DMS153 treated with DMSO at 0.1 percent for 48 hours (cell line): ENCODE results near the gene MYCBP2.

Experiments
- DNase-seq: peaks from one replicate; lab custom pipeline; 2025; ENCODE audit not compliant: unreplicated experiment; lab: John Stamatoyannopoulos, UW

MYCBP2 gene

DNA sequence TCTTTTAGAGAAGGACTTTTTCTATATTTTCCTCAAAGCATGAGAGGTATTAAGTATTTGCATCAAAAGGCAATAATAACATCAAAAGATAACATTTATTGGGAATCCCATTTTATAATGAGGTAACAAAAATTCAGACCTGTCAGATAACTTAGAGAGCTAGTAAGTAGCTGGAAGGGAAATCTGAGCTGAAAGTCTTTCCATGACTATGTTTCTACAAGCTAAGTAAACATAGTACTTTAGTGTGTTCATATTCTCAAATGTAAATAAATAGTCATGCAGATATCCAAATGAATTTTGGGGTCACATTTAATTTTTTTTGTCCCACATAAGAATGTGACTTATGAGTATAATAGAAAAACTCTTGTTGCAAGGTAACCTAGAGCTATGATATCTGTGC lies 212.6 kb downstream of the MYCBP2 start:
- DNase-seq = no peak

- no peak for DNase-seq
Observed at GRCh38 chr13:77113496-77113895, 213.4 kb downstream of the MYCBP2 start.

DNA sequence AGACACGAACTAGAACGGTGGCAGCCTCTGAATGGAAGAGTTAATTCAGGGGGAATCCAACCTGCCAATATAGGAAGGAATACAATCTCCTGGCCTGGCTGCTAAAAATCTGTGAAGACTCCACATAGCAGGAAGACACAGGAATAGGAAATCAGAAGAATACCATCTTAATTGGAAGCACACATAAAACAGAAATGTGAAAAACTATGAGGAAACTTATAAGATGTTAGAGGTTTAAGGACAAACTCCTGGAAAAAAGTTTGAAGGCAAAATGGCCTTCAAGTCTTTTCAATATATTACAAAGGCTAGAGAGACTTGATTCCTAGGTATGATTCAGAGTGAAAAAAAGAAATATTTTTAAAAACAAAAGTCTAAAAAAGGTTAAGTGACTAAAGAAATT lies 221.8 kb downstream of the MYCBP2 start:
- DNase-seq = no peak

- no peak for DNase-seq
Observed at GRCh38 chr13:77099415-77099814, 227.5 kb downstream of the MYCBP2 start.

- DNase-seq = no peak
Observed at GRCh38 chr13:77095288-77095687, 231.6 kb downstream of the MYCBP2 start.

GRCh38 chr13:77094773-77095172 lies 232.1 kb downstream of the MYCBP2 start:
- no peak for DNase-seq

GRCh38 chr13:77093735-77094134 lies 233.2 kb downstream of the MYCBP2 start:
- no peak for DNase-seq

DNA sequence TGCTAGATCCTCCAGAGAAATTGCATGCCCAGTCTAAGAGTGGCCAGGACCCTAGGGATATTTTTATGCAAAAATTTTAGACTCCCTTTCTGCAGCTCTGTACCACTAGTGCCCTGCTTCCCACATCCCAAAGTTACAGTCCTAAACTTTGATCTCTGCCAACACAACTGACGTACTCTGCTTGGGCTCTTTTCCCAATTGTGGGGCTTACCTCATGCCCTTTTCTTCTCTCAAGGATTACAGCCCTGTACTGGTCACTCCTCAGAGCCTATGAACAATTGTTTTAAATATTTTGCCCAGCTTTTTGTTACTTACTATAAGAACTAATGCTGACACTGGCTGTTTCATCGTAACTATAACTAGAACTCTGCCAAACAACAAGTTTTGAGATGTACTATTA lies 242.1 kb downstream of the MYCBP2 start:
- no peak for DNase-seq

DNA sequence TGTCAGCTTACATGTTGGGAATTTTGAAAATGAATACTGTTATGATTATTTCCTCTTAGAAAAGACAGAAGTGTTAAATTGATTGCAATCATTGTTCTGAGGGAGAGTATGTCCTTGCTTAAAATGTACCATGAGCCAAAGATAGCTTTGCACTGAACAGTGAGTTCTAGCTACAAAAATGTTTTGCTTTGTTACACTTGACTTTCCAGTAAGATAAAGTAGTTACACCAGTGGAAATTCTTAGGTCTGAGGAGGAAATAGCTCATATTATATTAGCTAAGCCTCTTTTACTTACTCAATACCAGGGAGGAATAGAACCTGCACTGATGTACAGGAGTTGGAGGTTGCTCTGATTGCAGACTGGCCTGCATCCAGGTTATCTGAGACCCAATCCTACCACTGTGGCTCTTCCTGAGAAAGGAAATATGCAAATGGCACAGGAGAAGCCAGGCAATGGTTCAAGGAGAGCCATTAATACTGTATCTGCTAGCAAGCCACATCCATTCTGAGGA lies 246.9 kb downstream of the MYCBP2 start:
- DNase-seq = no peak

- DNase-seq = no peak
Observed at GRCh38 chr13:77067519-77067918, 259.4 kb downstream of the MYCBP2 start.

- DNase-seq = no peak
Observed at GRCh38 chr13:77065461-77066147, 261.3 kb downstream of the MYCBP2 start.

GRCh38 chr13:77062097-77062496 lies 264.8 kb downstream of the MYCBP2 start:
- DNase-seq = no peak

- no peak for DNase-seq
Observed at GRCh38 chr13:77061362-77061761, 265.5 kb downstream of the MYCBP2 start.

GRCh38 chr13:77056886-77057285 lies 270.0 kb downstream of the MYCBP2 start:
- no peak for DNase-seq

- no peak for DNase-seq
Observed at GRCh38 chr13:77056382-77056781, 270.5 kb downstream of the MYCBP2 start.

DNA sequence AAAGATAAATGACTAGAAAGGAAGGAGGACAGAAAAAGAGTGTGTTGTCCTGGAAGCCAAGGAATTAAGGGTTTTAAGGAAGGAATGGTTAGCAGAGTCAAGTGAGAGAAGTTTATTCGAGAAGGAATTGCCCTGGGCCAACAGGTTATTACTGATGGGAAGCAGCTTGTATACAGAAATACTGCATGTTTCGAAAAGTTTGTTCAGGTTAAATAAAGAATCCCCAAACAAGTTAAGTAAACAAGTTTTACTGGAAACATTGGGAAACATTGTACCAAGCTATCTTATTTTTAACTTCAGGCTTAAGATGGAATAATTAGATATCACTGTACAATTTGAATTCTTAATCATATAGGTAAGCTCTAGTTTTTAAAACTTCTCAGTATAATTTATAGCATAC lies 271.7 kb downstream of the MYCBP2 start:
- DNase-seq = no peak

DNA sequence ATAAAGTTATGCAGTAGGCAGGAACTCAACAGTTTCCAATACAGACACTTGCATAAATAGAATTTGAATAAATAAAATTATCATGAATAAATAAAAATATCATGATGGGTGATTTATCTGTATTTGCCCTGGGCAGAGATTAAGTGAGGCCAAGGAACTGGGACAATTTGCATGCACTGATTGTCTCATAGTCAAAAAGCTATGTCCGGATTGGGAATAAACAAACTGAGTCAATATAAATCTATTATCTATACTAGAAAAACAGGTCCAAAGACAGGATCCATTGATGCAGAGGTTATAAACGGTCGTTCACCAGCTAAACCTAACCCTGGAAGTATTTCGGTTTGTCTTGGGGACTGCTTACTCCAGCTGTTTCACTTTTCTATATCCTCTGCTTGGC lies 273.7 kb downstream of the MYCBP2 start:
- DNase-seq = no peak

- no peak for DNase-seq
Observed at GRCh38 chr13:77048681-77049080, 278.2 kb downstream of the MYCBP2 start.

DNA sequence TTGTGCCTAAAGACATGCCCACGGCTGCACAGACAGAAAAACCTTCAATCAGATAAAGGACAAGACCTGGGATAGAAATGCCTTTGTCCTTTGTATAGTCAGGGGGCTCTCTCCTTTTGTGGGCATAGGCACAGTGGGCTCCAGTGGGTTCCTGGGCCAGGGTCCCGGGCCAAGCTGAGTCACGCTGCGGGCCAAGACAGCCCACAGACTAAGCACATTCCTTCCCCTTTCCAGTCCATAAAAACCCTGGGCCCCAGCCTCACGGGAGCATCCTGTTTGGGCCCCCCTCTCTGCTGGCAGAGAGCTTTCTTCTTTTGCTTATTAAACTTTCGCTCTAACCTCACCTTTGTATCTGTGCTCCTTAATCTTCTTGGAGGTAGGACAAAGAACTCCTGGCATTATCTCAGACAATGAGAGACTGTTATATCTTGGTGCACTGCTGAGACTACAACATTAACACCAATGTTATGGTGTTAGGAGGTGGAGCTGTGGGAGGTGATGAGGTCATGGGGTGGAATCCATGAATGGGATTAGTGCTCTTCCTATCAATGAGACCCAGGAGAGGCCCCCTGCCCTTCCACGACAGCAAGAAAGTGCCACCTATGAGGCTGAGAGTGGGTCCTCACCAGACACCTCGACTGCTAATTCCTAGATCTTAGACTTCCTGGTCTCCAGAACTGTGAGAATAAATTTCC lies 279.1 kb downstream of the MYCBP2 start:
- no peak for DNase-seq

DNA sequence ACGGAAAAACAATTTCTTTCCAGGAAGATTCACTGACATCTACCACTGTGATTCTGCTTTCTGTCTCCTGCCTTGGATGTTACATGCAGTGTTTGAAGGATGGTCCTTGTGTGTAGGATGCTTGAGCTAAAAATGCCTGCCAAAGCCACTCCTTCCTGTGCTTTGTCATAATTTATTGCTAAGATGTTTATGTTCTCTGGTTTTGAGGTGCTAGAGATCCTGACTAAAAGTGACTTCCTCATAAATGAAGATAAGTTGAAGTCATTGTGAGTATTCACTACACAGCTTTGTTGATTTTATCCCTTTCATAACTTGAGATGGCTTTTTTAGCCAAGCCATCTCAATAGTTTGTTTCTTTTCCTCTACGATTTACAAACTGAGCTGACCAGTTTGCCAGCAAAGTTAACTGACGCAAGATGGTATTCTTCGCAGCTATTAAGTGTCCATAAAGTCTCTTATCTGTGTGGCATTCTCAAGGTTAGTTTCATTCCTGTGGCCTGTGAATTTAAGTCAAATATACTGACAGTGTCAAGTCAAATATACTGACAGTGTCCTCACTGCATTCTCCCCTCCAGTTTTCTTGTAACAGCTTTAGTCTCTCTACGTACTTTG lies 284.2 kb downstream of the MYCBP2 start:
- DNase-seq = no peak

DNA sequence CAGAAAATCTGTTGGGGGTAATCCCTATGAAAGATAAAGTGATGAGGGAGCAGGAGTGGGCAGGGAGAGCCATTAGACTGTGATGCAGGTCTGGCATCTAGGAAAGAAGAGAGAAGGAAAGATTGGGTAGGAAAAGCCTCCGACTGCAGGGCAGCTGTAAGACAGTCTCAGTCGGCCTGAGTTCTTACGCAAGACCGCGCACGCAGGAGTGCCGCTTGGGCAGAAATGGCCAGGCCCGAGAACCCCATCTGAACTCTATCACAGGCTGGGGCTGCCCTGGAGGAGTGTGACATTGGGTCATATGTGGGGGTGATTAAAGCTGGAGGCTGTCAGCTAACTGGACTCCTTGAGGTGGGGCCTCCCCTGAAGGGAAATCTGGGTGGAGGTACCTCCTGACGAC lies 286.1 kb downstream of the MYCBP2 start:
- no peak for DNase-seq

DNA sequence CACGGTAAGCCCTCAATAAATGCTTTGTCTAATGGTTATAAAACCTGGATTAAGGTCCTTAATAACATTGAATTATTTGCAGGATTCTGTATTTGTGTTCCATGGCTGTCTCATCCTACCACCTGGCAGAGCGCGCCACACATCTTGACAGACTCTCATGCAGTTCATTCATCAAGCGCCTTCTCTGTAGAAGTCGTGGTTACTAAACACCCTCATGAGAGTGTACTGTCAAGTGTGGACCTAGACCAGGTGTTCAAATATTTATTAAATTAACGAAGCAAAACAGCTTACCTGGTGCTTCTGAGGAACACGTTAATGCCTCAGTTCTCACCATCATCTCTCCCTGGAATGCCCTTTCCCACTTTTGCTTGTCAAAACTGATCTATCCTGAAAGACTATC lies 286.8 kb downstream of the MYCBP2 start:
- no peak for DNase-seq
